B cell (primary cell): ENCODE results near the gene RASGRP4.

ENCODE experiments used
- CTCF ChIP-seq: fragments of 200-600 bp; IDR thresholded peaks from one replicate; pipeline ENCODE4 v1.8.0; 2022; ENCODE audit warnings: antibody characterized with exemption, mild to moderate bottlenecking
- EZH2 ChIP-seq: IDR thresholded peaks from 2 replicates; pipeline ENCODE4 v1.6.1; 2012; ENCODE audit warnings: borderline replicate concordance, low read depth, mild to moderate bottlenecking, moderate library complexity, low read length; ENCODE audit not compliant: insufficient read depth, poor library complexity, severe bottlenecking

- no peak for TF ChIP-seq EZH2
- TF ChIP-seq CTCF, result no peak
Measured at GRCh38 chr19:38401148-38401547, 24.9 kb downstream of the RASGRP4 start.
